H1 (cell line): Measurements from ENCODE around the gene GNAT1. TPM values are rescaled to one million over a fixed set of nuclear protein-coding genes. Genes with fewer than 3 reads are reported as not detected.

ENCODE experiments used
- CTCF ChIA-PET: fragments of 300-600 bp; sonication (Branson Sonifier 250); formaldehyde crosslinking; loops from one replicate; lab custom pipeline; 2021; ENCODE audit not compliant: partially characterized antibody; lab: Charles Lee
- POLR2A ChIA-PET: fragments of 300-600 bp; sonication (Branson Sonifier 250); formaldehyde crosslinking; loops from one replicate; lab custom pipeline; 2021; ENCODE audit warnings: inconsistent platforms; ENCODE audit not compliant: partially characterized antibody; lab: Charles Lee
- DNase-seq, 2 experiments: peaks; one replicate each; pipeline versions ENCODE4 v3.0.0 to v3.0.0-alpha.2; 2010 to 2022; ENCODE audit warnings: low spot score in 2 of 2, low read depth in 1 of 2, mixed read lengths in 1 of 2
- FAIRE-seq: peaks from 2 replicates; lab custom pipeline; 2011; peaks lifted over from hg19 to GRCh38; lab: Jason Lieb, UNC
- H2AFZ ChIP-seq: 2 replicates; pipeline ENCODE4 v1.8.1; 2012; ENCODE audit warnings: low read length, inconsistent platforms
- H2AK5ac ChIP-seq: 2 replicates; pipeline ENCODE4 v1.6.1; 2013; ENCODE audit warnings: low read depth, low read length
- H2BK120ac ChIP-seq: replicated peaks from 2 replicates; pipeline ENCODE3; 2013; ENCODE audit warnings: low read depth, low read length, inconsistent platforms
- H2BK12ac ChIP-seq: 2 replicates; pipeline ENCODE4 v1.6.1; 2013; ENCODE audit warnings: low read depth, low read length
- H2BK15ac ChIP-seq: 2 replicates; pipeline ENCODE4 v1.6.1; 2013; ENCODE audit warnings: low read length
- H2BK20ac ChIP-seq: 2 replicates; pipeline ENCODE4 v1.6.1; 2013; ENCODE audit warnings: low read length
- H2BK5ac ChIP-seq: 2 replicates; pipeline ENCODE4 v1.6.1; 2013; ENCODE audit warnings: low read depth, low read length
- H3K14ac ChIP-seq: 2 replicates; pipeline ENCODE4 v1.6.1; 2013; ENCODE audit warnings: inconsistent platforms; ENCODE audit not compliant: insufficient read length
- H3K18ac ChIP-seq: 2 replicates; pipeline ENCODE4 v1.6.1; 2013; ENCODE audit warnings: low read length; ENCODE audit errors: extremely low read depth
- H3K23ac ChIP-seq: 2 replicates; pipeline ENCODE4 v1.6.1; 2013; ENCODE audit warnings: inconsistent platforms; ENCODE audit not compliant: insufficient read length
- H3K23me2 ChIP-seq: 2 replicates; pipeline ENCODE4 v1.6.1; 2013; ENCODE audit warnings: low read depth, low read length
- H3K27ac ChIP-seq: 2 replicates; pipeline ENCODE4 v1.6.1; 2011; ENCODE audit warnings: low read depth, low read length, inconsistent platforms
- H3K27me3 ChIP-seq, 4 experiments: replicated peaks in 1 of 4; 1 replicate in 1 of 4; 2 replicates in 3 of 4; pipeline versions ENCODE4 v1.6.1 to v1.8.1; 2011 to 2013; ENCODE audit warnings: low read length in 3 of 4, mild to moderate bottlenecking in 3 of 4, inconsistent platforms in 2 of 4, mixed read lengths in 2 of 4, moderate library complexity in 1 of 4; ENCODE audit not compliant: control insufficient read depth in 3 of 4, insufficient read depth in 3 of 4; ENCODE audit errors: extremely low read depth in 1 of 4
- H3K36me3 ChIP-seq, 4 experiments: 2 replicates each; pipeline versions ENCODE4 v1.6.1 to v1.8.1; 2011 to 2013; ENCODE audit warnings: mild to moderate bottlenecking in 4 of 4, low read length in 3 of 4, moderate library complexity in 2 of 4, control low read depth in 1 of 4, inconsistent platforms in 1 of 4; ENCODE audit not compliant: insufficient read depth in 4 of 4, control insufficient read depth in 2 of 4
- H3K4ac ChIP-seq: replicated peaks from 2 replicates; pipeline ENCODE3; 2013; ENCODE audit warnings: low read length, low read depth, mixed read lengths, inconsistent platforms; ENCODE audit not compliant: insufficient read length
- H3K4me1 ChIP-seq, 4 experiments: replicated peaks in 1 of 4; 1 replicate in 1 of 4; 2 replicates in 3 of 4; pipeline versions ENCODE4 v1.6.1 to v1.8.1; 2011 to 2013; ENCODE audit warnings: low read length in 3 of 4, inconsistent platforms in 2 of 4, mixed read lengths in 1 of 4; ENCODE audit not compliant: insufficient read depth in 4 of 4, control insufficient read depth in 3 of 4
- H3K4me2 ChIP-seq, 2 experiments: 2 replicates each; pipeline versions ENCODE4 v1.6.1 to v1.8.1; 2011 to 2013; ENCODE audit warnings: low read depth in 2 of 2, low read length in 2 of 2, control low read depth in 1 of 2, inconsistent platforms in 1 of 2, mild to moderate bottlenecking in 1 of 2; ENCODE audit not compliant: insufficient read depth in 1 of 2
- H3K4me3 ChIP-seq, 4 experiments: fragments of 200-600, 300-600 bp in 1 of 4; sonication (generic), shearing (Covaris generic), sonication (Bioruptor Twin) in 1 of 4; 2 replicates each; pipeline versions ENCODE4 v1.5.1 to v1.8.1; 2011 to 2016; ENCODE audit warnings: low read length in 4 of 4, low read depth in 3 of 4, control low read depth in 2 of 4, inconsistent platforms in 2 of 4, mild to moderate bottlenecking in 2 of 4, mixed read lengths in 1 of 4, moderate library complexity in 1 of 4; ENCODE audit not compliant: insufficient read depth in 2 of 4; ENCODE audit errors: extremely low read depth in 1 of 4
- H3K56ac ChIP-seq: replicated peaks from 2 replicates; pipeline ENCODE3; 2013; ENCODE audit warnings: low read depth, mild to moderate bottlenecking, mixed read lengths, low read length, inconsistent platforms; ENCODE audit not compliant: insufficient read length
- H3K79me1 ChIP-seq: 2 replicates; pipeline ENCODE4 v1.6.1; 2013; ENCODE audit warnings: low read depth, low read length, control low read depth
- H3K79me2 ChIP-seq, 2 experiments: 2 replicates each; pipeline versions ENCODE4 v1.6.1 to v1.8.1; 2012 to 2013; ENCODE audit warnings: low read length in 2 of 2, mild to moderate bottlenecking in 2 of 2, inconsistent platforms in 1 of 2; ENCODE audit not compliant: insufficient read depth in 2 of 2, control insufficient read depth in 1 of 2
- H3K9ac ChIP-seq, 4 experiments: replicated peaks in 1 of 4; 1 replicate in 1 of 4; 2 replicates in 3 of 4; pipeline versions ENCODE4 v1.6.1 to v1.8.1; 2011 to 2013; ENCODE audit warnings: low read depth in 3 of 4, low read length in 3 of 4, control low read depth in 2 of 4, mild to moderate bottlenecking in 2 of 4, moderate library complexity in 2 of 4, inconsistent platforms in 1 of 4; ENCODE audit errors: extremely low read depth in 1 of 4
- H3K9me3 ChIP-seq, 2 experiments: 2 replicates each; pipeline versions ENCODE4 v1.6.1 to v1.8.1; 2012 to 2013; ENCODE audit warnings: mild to moderate bottlenecking in 2 of 2, moderate library complexity in 2 of 2, control low read depth in 1 of 2, inconsistent platforms in 1 of 2, low read depth in 1 of 2, low read length in 1 of 2, mixed read lengths in 1 of 2; ENCODE audit not compliant: insufficient read depth in 2 of 2
- H4K20me1 ChIP-seq, 2 experiments: replicated peaks in 1 of 2; 2 replicates each; pipeline versions ENCODE3 to v1.8.1; 2011 to 2013; ENCODE audit warnings: inconsistent platforms in 2 of 2, low read length in 2 of 2, mild to moderate bottlenecking in 1 of 2; ENCODE audit not compliant: insufficient read depth in 2 of 2, control insufficient read depth in 1 of 2
- H4K5ac ChIP-seq: 2 replicates; pipeline ENCODE4 v1.6.1; 2013; ENCODE audit warnings: low read length, low read depth, mixed read lengths, inconsistent platforms; ENCODE audit not compliant: insufficient read length
- H4K8ac ChIP-seq: 2 replicates; pipeline ENCODE4 v1.8.0; 2013; ENCODE audit warnings: mild to moderate bottlenecking, moderate library complexity, low read length, inconsistent platforms; ENCODE audit not compliant: insufficient read depth; ENCODE audit errors: extremely low read depth
- H4K91ac ChIP-seq: replicated peaks from 2 replicates; pipeline ENCODE3; 2013; ENCODE audit warnings: low read length, mixed read lengths, inconsistent platforms; ENCODE audit not compliant: insufficient read length
- CREB1 ChIP-seq: IDR thresholded peaks from 2 replicates; pipeline ENCODE4 v1.6.1; 2012; ENCODE audit warnings: inconsistent platforms
- POLR2A ChIP-seq, 2 experiments: IDR thresholded peaks; 1 replicate in 1 of 2; 2 replicates in 1 of 2; pipeline ENCODE4 v1.6.1; 2011; ENCODE audit warnings: low read depth in 2 of 2, low read length in 2 of 2, mild to moderate bottlenecking in 2 of 2; ENCODE audit errors: control extremely low read depth in 1 of 2
- SIN3A ChIP-seq, 2 experiments: IDR thresholded peaks in 1 of 2; conservative IDR thresholded peaks in 1 of 2; 2 replicates each; pipeline ENCODE4 v1.6.1; 2011 to 2012; ENCODE audit warnings: low read length in 2 of 2, improper control_type of control experiment in 1 of 2, low read depth in 1 of 2, mild to moderate bottlenecking in 1 of 2
- WGBS, 2 experiments: shearing (Covaris generic) in 1 of 2; methylation state at CpG; one replicate each; pipeline versions ENCODE4 v1.1.6 to v1.1.7; 2013 to 2015; ENCODE audit warnings: low lambda C conversion rate in 2 of 2, mixed read lengths in 2 of 2, inconsistent platforms in 1 of 2, low coverage in 1 of 2, missing lambda C conversion rate in 1 of 2; ENCODE audit not compliant: insufficient replicate concordance in 2 of 2, insufficient coverage in 1 of 2, insufficient read length in 1 of 2; ENCODE audit errors: extremely low coverage in 1 of 2, missing lambda C conversion rate in 1 of 2; 5-methylcytosine and 5-hydroxymethylcytosine counted together
- polyA plus RNA-seq, 7 experiments: library from polyadenylated mRNA; depleted of rRNA in 3 of 7; stranded (reverse) in 5 of 7; unstranded in 2 of 7; fragments of >200 nt in 5 of 7; fragments of 200-250 nt in 2 of 7; gene quantifications; 1 replicate in 5 of 7; 2 replicates in 1 of 7; 4 replicates in 1 of 7; pipeline versions ENCODE4 v1.2.1 to v1.2.3, GENCODE V29; 2011 to 2013; ENCODE audit warnings: missing spikeins in 2 of 7, mixed read lengths in 2 of 7
- total RNA-seq: library from RNA; stranded (reverse); fragmentation: NEBNext Ultra II Directional; extraction: Animal tissue kit (Norgen Biotek cat#: 25700); gene quantifications from 2 replicates; pipeline ENCODE4 v1.2.1, GENCODE V29; 2021

Gene GNAT1
- total and polyA plus RNA-seq, 2 of the 8 experiments (the other 6 are each of a cell fraction or from before 2014, with no cell fraction given): 0.08 TPM; not detected in 1

- FAIRE-seq (no peak), DNase-seq (peak in 1 of 2 experiments; percentile 60)
- Histone ChIP-seq H3K27me3 (no peaks in the 10 kb centered on the region; a peak in 1 of 7 replicates), H4K91ac (peak overlapping the region; percentile 52), H3K4me3 (peak overlapping the region; percentile 86 to 93 (median 90)), H3K9ac (peak overlapping the region; percentile 72 to 83 (median 79)), H3K23ac (no peak overlapping the region), H2BK15ac (0 out of 2 replicates have a peak overlapping the region, but pooled peaks have one; percentile 16), H4K5ac (no peak overlapping the region), H2AK5ac (no peak overlapping the region), H3K18ac (peak overlapping the region; percentile 93), H3K4me1 (peaks cover 6 to 45% (median 41%) of the 10 kb centered on the region in 4 experiments), H2AFZ (no peak overlapping the region), H3K79me1 (peaks cover 7% of the 10 kb centered on the region), H4K8ac (peak overlapping the region; percentile 81; the same call in 1 of the 2 replicates), H3K9me3 (no peaks in the 10 kb centered on the region), H2BK20ac (no peak overlapping the region), H3K79me2 (peaks cover 12 to 52% of the 10 kb centered on the region in 2 experiments), H2BK12ac (0 out of 2 replicates have a peak overlapping the region, but pooled peaks have one; percentile 17), H2BK120ac (no peak overlapping the region), H3K4ac (peak overlapping the region; percentile 57), H3K36me3 (no peaks in the 10 kb centered on the region), H3K14ac (no peak overlapping the region), H4K20me1 (peaks cover 13 to 38% of the 10 kb centered on the region in 2 experiments), H3K56ac (peak overlapping the region; percentile 24), H2BK5ac (peak overlapping the region; percentile 92; the same call in 1 of the 2 replicates), H3K4me2 (peak overlapping the region; percentile 82 to 96), H3K27ac (0 out of 2 replicates have a peak overlapping the region, but pooled peaks have one; percentile 61), H3K23me2 (peaks cover 20% of the 10 kb centered on the region; the same call in 1 of the 2 replicates)
- CTCF ChIA-PET: interaction anchor here (12.9 to 53.5 kb wide), 3 partner anchors 15 to 43 kb away, joined by 121 to 2149 read pairs (median 2149); partner anchors contain the start of genes GNAI2, GNAT1, LSMEM2 and SEMA3B
- 6% methylated on average over 12 of the region's 13 CpGs; no CpG with 5 or more reads in 1 of the 2 experiments for WGBS, 2 experiments
- TF ChIP-seq SIN3A (conservative IDR thresholded peaks at IDR 0.05 in 1 of 2, IDR thresholded peaks at IDR 0.05 in 1 of 2; ENCODE audit: low read depth in 1 of 2, low read length in 2 of 2) (0 out of 4 replicates have a peak, but pooled peaks of 1 of the 2 experiments have one; percentile 24), POLR2A (IDR thresholded peaks at IDR 0.05; ENCODE audit: control extremely low read depth in 1 of 2, low read depth in 2 of 2, low read length in 2 of 2) (0 out of 3 replicates have a peak, but pooled peaks of 1 of the 2 experiments have one; percentile 33), CREB1 (no peak)
- POLR2A ChIA-PET: interaction anchor here (0.7 to 4.1 kb wide), 4 partner anchors 9 to 29 kb away, joined by 4 to 33 read pairs (median 16); no protein-coding TSS in a partner anchor
These were observed 45.2 kb downstream of the GNAT1 start for GRCh38 chr3:50236484-50237132.
